ENCODE results near the gene CD44. TPM values are rescaled to one million over a fixed set of nuclear protein-coding genes. Genes with fewer than 3 reads are reported as not detected.

Gene CD44
- total RNA-seq, 1 experiment from 2014 or later, result 61.4 TPM

DNA sequence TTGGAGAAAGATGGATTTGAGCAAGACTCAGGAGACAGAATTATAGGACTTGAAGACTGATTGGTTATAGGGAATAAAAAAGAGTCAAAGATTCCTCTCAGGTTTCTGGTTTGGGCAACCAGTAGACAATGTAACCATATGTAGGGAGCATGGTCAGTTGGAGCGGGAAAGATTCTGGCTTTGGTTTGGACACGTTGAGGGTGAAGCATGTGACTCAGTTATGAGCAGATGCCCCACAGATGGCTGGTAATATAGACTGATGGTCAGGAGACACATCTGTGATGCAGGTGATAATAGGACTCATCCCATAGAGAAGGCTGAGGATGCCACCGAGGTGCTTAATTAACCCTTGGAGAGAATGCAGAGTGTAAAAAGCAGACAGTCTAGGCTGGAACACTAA lies 132.1 kb downstream of the CD44 start:
- H3K9me3 Mint-ChIP-seq (ENCODE audit: unreplicated experiment), result peaks cover 14% of the 10 kb centered on the region

DNA sequence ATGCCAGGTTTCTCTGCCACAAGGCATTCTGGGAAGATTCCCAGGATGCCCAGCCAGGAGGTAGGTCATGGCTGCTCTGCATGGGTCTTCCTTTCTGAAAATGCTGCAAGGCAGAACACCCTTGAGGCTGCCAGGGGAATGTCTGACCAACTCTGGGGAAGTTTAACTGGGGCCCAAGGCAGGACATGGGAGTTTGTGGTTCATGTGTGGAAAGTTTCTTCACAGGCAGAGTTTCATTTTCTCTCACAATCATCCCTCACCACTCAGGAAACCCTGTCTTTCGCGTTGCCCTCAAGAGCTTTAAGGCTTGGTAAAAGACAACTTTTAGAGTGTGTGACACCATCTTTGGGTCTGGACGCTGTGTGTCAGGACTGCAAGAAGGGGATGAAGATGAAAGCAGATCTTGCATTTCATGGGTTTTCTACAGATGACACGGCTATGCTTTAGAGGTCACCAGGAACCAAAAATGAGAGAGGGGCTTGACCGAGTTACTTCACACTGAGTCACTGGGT lies 133.5 kb downstream of the CD44 start:
- no TSS peak for BruUV-seq (replicated peaks)
- Histone ChIP-seq H3K4me3 (ENCODE audit: low read depth, low read length) (no peak overlapping the region), H3K4me1 (no peaks in the 10 kb centered on the region), H3K9me3 (no peaks in the 10 kb centered on the region), H3K27me3 (replicated peaks; ENCODE audit: control insufficient read depth, insufficient read depth, low read length) (no peaks in the 10 kb centered on the region), H3K36me3 (ENCODE audit: control insufficient read depth, insufficient read depth, low read length) (no peaks in the 10 kb centered on the region)
- Mint-ChIP-seq H3K27me3 (ENCODE audit: insufficient read depth, unreplicated experiment) (peaks cover 8% of the 10 kb centered on the region), H3K9me3 (ENCODE audit: unreplicated experiment) (peaks cover 14% of the 10 kb centered on the region), H3K27ac (ENCODE audit: unreplicated experiment) (no peak overlapping the region), H3K36me3 (ENCODE audit: insufficient read depth, unreplicated experiment) (no peaks in the 10 kb centered on the region), H3K4me3 (ENCODE audit: unreplicated experiment) (no peak overlapping the region), H3K4me1 (ENCODE audit: low read depth, unreplicated experiment) (peaks cover 6% of the 10 kb centered on the region)
- intact Hi-C loops (cut with micrococcal nuclease; ENCODE audit: unreplicated experiment), result no loop called here
- TF ChIP-seq, protein P1, sequence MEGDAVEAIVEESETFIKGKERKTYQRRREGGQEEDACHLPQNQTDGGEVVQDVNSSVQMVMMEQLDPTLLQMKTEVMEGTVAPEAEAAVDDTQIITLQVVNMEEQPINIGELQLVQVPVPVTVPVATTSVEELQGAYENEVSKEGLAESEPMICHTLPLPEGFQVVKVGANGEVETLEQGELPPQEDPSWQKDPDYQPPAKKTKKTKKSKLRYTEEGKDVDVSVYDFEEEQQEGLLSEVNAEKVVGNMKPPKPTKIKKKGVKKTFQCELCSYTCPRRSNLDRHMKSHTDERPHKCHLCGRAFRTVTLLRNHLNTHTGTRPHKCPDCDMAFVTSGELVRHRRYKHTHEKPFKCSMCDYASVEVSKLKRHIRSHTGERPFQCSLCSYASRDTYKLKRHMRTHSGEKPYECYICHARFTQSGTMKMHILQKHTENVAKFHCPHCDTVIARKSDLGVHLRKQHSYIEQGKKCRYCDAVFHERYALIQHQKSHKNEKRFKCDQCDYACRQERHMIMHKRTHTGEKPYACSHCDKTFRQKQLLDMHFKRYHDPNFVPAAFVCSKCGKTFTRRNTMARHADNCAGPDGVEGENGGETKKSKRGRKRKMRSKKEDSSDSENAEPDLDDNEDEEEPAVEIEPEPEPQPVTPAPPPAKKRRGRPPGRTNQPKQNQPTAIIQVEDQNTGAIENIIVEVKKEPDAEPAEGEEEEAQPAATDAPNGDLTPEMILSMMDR (IDR thresholded peaks at IDR 0.05; ENCODE audit: insufficient read depth in 1 of 2, low read depth in 1 of 2, low read length in 1 of 2, severe bottlenecking in 1 of 2, unreplicated experiment in 1 of 2), result no peak
- POLR2A ChIA-PET, result no interaction called here
- CTCF ChIA-PET, result no interaction called here
- no peak for DNase-seq

More for the DNA sequence above, 132.1 kb downstream of the CD44 start:
- TF ChIP-seq, protein P1 (IDR thresholded peaks at IDR 0.05; ENCODE audit: insufficient read depth in 1 of 2, low read depth in 1 of 2, low read length in 1 of 2, severe bottlenecking in 1 of 2, unreplicated experiment in 1 of 2), result no peak
- Histone ChIP-seq H3K27me3 (replicated peaks; ENCODE audit: control insufficient read depth, insufficient read depth, low read length) (no peaks in the 10 kb centered on the region), H3K9me3 (no peaks in the 10 kb centered on the region), H3K4me3 (ENCODE audit: low read depth, low read length) (no peak overlapping the region), H3K36me3 (ENCODE audit: control insufficient read depth, insufficient read depth, low read length) (no peaks in the 10 kb centered on the region), H3K4me1 (no peaks in the 10 kb centered on the region)
- POLR2A ChIA-PET, result no interaction called here
- CTCF ChIA-PET, result no interaction called here
- DNase-seq, result no peak
- intact Hi-C loops (cut with micrococcal nuclease; ENCODE audit: unreplicated experiment), result no loop called here
- BruUV-seq (replicated peaks), result no TSS peak
- H3K4me1 Mint-ChIP-seq (ENCODE audit: low read depth, unreplicated experiment), result peaks cover 6% of the 10 kb centered on the region
- no peak overlapping the region for H3K27ac Mint-ChIP-seq (ENCODE audit: unreplicated experiment)
- H3K27me3 Mint-ChIP-seq (ENCODE audit: insufficient read depth, unreplicated experiment), result peaks cover 11% of the 10 kb centered on the region
- no peaks in the 10 kb centered on the region for H3K36me3 Mint-ChIP-seq (ENCODE audit: insufficient read depth, unreplicated experiment)
- no peak overlapping the region for H3K4me3 Mint-ChIP-seq (ENCODE audit: unreplicated experiment)

DNA sequence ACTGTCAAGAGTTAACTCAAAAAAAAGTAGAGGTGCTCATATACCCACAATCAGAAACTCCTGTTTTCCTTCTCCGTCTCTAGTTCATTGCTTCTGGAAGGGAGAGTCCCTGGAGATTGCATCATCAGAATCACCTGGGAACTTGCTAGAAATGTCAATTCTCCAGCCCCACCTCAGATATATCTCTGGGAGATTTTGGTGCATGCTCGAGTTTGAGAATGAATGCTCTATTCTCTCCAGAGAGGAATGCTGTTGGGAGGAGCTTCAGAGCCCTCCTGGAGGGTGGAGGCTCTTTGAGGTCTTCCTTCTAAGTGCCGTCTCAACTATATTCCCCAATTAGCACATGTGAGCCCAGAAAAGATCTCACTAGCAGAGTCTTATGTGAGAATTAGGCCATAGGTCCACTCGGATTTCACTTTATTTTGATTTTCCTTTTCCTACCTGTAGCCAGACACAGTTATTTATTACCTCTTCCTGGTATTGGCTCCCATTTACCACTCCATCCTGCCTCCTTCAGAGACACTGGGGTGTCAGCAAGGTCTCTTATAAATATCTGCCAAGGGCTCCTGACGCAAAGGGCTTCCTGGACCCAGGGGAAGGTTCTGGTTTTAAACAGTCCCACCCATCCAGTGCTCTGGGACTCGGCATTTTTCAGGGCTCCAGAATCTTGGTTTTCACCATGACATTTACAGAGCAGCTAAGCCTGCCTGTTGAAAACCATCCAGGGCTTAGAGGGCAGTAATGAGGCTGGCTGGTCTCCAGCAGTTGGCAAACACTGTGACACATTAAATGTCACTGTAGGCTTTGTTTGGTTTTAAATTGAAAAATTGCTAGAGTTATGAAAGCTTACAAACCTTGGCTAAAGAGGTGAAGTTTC lies 136.2 kb downstream of the CD44 start:
- no peak for DNase-seq
- Mint-ChIP-seq H3K9me3 (ENCODE audit: unreplicated experiment) (peaks cover 14% of the 10 kb centered on the region), H3K27ac (ENCODE audit: unreplicated experiment) (no peak overlapping the region), H3K4me3 (ENCODE audit: unreplicated experiment) (no peak overlapping the region), H3K27me3 (ENCODE audit: insufficient read depth, unreplicated experiment) (peaks cover 8% of the 10 kb centered on the region), H3K4me1 (ENCODE audit: low read depth, unreplicated experiment) (peaks cover 6% of the 10 kb centered on the region), H3K36me3 (ENCODE audit: insufficient read depth, unreplicated experiment) (no peaks in the 10 kb centered on the region)
- H3K36me3 ChIP-seq (ENCODE audit: control insufficient read depth, insufficient read depth, low read length), result no peaks in the 10 kb centered on the region
- no TSS peak for BruUV-seq (replicated peaks)
- H3K27me3 ChIP-seq (replicated peaks; ENCODE audit: control insufficient read depth, insufficient read depth, low read length), result no peaks in the 10 kb centered on the region
- intact Hi-C loops (cut with micrococcal nuclease; ENCODE audit: unreplicated experiment), result no loop called here
- TF ChIP-seq, protein P1 (IDR thresholded peaks at IDR 0.05; ENCODE audit: insufficient read depth in 1 of 2, low read depth in 1 of 2, low read length in 1 of 2, severe bottlenecking in 1 of 2, unreplicated experiment in 1 of 2), result no peak
- ChIA-PET POLR2A (no interaction called here), CTCF (no interaction called here)
- no peaks in the 10 kb centered on the region for H3K4me1 ChIP-seq
- no peaks in the 10 kb centered on the region for H3K9me3 ChIP-seq
- no peak overlapping the region for H3K4me3 ChIP-seq (ENCODE audit: low read depth, low read length)

All from Caco-2 (cell line).